Urothelium cell line (cell line): ENCODE measurements around the gene PGAM2.

ENCODE experiments used
- DNase-seq: peaks from one replicate; pipeline ENCODE4 v3.0.0; 2011; ENCODE audit warnings: low spot score, mixed read lengths
- FAIRE-seq: peaks from 2 replicates; lab custom pipeline; 2011; peaks lifted over from hg19 to GRCh38; lab: Jason Lieb, UNC

PGAM2 gene

GRCh38 chr7:44067064-44067951 is 1.9 kb upstream of the PGAM2 start:
- FAIRE-seq (no peak), DNase-seq (no peak)

GRCh38 chr7:44066494-44067063 is 1.2 kb upstream of the PGAM2 start:
- DNase-seq (no peak), FAIRE-seq (no peak)

- FAIRE-seq (no peak), DNase-seq (no peak)
Observed at GRCh38 chr7:44066111-44066460, 719 bp upstream of the PGAM2 start.

- no peak for DNase-seq
- FAIRE-seq: no peak
Observed at GRCh38 chr7:44064791-44065430, 456 bp downstream of the PGAM2 start.

GRCh38 chr7:44063894-44064651 is 1.3 kb downstream of the PGAM2 start:
- DNase-seq (no peak), FAIRE-seq (no peak)

GRCh38 chr7:44063547-44063893 is 1.8 kb downstream of the PGAM2 start:
- FAIRE-seq: no peak

GRCh38 chr7:44062903-44063295 is 2.5 kb downstream of the PGAM2 start:
- no peak for DNase-seq
- FAIRE-seq: no peak

More at GRCh38 chr7:44063547-44063893, 1.8 kb downstream of the PGAM2 start:
- DNase-seq: no peak

- FAIRE-seq (no peak), DNase-seq (no peak)
Observed at GRCh38 chr7:44062180-44062902, 3.0 kb downstream of the PGAM2 start.

- DNase-seq (no peak), FAIRE-seq (no peak)
Observed at GRCh38 chr7:44061645-44062179, 3.7 kb downstream of the PGAM2 start.

GRCh38 chr7:44060948-44061644 is 4.3 kb downstream of the PGAM2 start:
- DNase-seq: no peak
- FAIRE-seq: no peak

- DNase-seq: no peak
- no peak for FAIRE-seq
Observed at GRCh38 chr7:44060091-44060947, 5.0 kb downstream of the PGAM2 start.

GRCh38 chr7:44059219-44060090 is 5.9 kb downstream of the PGAM2 start:
- no peak for DNase-seq
- FAIRE-seq: peak; percentile 77

GRCh38 chr7:44058759-44059218 is 6.6 kb downstream of the PGAM2 start:
- no peak for DNase-seq

GRCh38 chr7:44057849-44058758 is 7.3 kb downstream of the PGAM2 start:
- no peak for DNase-seq
- no peak for FAIRE-seq

More at GRCh38 chr7:44058759-44059218, 6.6 kb downstream of the PGAM2 start:
- FAIRE-seq: peak; percentile 9

- DNase-seq (no peak), FAIRE-seq (no peak)
Observed at GRCh38 chr7:44057181-44057848, 8.1 kb downstream of the PGAM2 start.

- FAIRE-seq: no peak
Observed at GRCh38 chr7:44056681-44057080, 8.7 kb downstream of the PGAM2 start.

More at GRCh38 chr7:44056681-44057080, 8.7 kb downstream of the PGAM2 start:
- no peak for DNase-seq
